Large intestine (tissue), 3 donors: Measurements from ENCODE around the gene ANGPT4. TPM values are rescaled to one million over a fixed set of nuclear protein-coding genes. Genes with fewer than 3 reads are reported as not detected.

Source experiments
- DNase-seq, 2 donors: peaks; one replicate each; pipeline versions ENCODE4 v3.0.0 to v3.0.0-alpha.2; 2013
- H3K27ac ChIP-seq: one replicate; pipeline ENCODE4 v1.5.1; 2013; ENCODE audit warnings: low read length
- H3K27me3 ChIP-seq: 2 replicates; pipeline ENCODE4 v1.6.1; 2013; ENCODE audit warnings: low read length; ENCODE audit not compliant: control insufficient read depth, insufficient read depth
- H3K36me3 ChIP-seq: 2 replicates; pipeline ENCODE4 v1.6.1; 2013; ENCODE audit warnings: low read length; ENCODE audit not compliant: control insufficient read depth, insufficient read depth
- H3K4me1 ChIP-seq: one replicate; pipeline ENCODE4 v1.6.1; 2013; ENCODE audit warnings: low read length; ENCODE audit not compliant: control insufficient read depth, insufficient read depth
- H3K4me3 ChIP-seq: one replicate; pipeline ENCODE4 v1.5.1; 2013; ENCODE audit warnings: low read length
- H3K9me3 ChIP-seq: one replicate; pipeline ENCODE4 v1.6.1; 2013; ENCODE audit warnings: mild to moderate bottlenecking, low read depth, low read length, moderate library complexity; ENCODE audit not compliant: control insufficient read depth
- WGBS: methylation state at CpG from one replicate; pipeline ENCODE4 v1.1.5; 2013; ENCODE audit warnings: low lambda C conversion rate; ENCODE audit not compliant: insufficient coverage; 5-methylcytosine and 5-hydroxymethylcytosine counted together
- polyA plus RNA-seq: library from polyadenylated mRNA; unstranded; fragments of 120-200 nt; gene quantifications from one replicate; pipeline ENCODE4 v1.2.1, GENCODE V29; 2013

Gene ANGPT4
- polyA plus RNA-seq, 1 donor: 0.03 TPM

DNA sequence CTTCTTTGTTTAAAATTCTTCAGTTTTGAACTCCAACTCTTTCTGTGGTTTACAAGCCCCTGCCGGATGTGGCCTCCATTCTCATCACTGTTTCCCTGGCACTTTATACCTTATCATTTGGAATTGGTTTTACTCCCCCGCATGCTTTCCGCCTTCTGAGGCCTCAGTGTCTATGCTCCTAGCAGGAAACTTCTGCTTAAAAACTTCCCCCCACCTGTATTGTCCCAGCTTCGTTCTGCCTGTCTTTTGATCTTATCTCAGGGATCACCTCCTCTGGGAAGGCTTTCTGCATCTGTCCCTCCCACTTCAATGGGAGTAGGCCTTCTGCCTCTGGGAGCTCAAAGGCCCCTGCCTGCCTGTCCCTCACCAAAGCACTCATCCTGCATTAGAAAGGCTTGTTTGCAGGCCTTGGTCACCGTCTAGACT is 3.4 kb upstream of the ANGPT4 start:
- no peak overlapping the region for H3K27ac ChIP-seq
- H3K27me3 ChIP-seq: peaks cover 21% of the 10 kb centered on the region
- peaks cover 2% of the 10 kb centered on the region for H3K4me1 ChIP-seq
- H3K4me3 ChIP-seq: no peak overlapping the region
- H3K9me3 ChIP-seq: no peaks in the 10 kb centered on the region
- no peaks in the 10 kb centered on the region for H3K36me3 ChIP-seq
- WGBS: 47% methylated on average over 2 of the region's 5 CpGs
- DNase-seq: no peak

DNA sequence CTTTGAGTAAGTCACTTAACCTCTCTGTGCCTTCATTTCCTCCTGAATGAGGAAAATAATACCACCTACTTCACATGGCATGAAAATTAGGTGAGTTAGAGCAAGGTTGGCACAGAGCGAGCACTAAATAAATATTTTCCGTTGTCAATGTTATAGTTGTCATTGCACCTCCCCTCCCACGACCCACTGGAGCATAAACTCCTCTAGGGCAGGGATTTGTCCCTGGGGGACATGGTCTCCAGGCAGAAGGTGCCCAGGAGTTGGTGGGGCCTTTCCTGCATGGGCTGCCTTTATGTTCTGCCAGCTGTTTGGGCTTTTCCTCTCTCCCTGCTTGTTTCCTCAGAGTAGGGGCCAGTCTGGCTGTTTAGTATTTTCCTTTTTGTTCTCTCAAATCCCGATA is 1.3 kb upstream of the ANGPT4 start:
- H3K4me1 ChIP-seq: no peaks in the 10 kb centered on the region
- H3K9me3 ChIP-seq: no peaks in the 10 kb centered on the region
- H3K27ac ChIP-seq: no peak overlapping the region
- no peak for DNase-seq
- 80% methylated on average over 1 of the region's 4 CpGs for WGBS
- no peaks in the 10 kb centered on the region for H3K36me3 ChIP-seq
- no peak overlapping the region for H3K4me3 ChIP-seq
- H3K27me3 ChIP-seq: peaks cover 29% of the 10 kb centered on the region

DNA sequence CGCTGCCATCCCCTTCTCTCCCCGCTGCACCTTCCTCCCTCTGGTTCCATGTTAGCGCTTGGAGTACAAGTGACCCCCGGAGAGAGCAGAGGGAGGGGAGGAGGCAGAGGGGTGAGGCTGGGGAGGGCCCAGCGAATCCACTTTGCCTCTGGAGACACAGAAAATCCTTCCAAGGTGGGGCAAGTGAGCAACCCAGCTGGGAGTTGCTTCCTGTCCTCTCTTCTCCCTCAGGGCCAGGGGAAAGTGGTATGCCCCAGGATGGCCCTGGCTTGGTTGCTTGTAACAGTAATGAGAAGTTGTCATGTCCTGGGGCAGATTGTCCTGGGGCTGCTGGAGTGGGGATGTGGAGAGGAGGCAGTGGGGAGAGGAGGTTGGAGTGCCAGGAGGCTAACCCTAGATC is 691 bp upstream of the ANGPT4 start:
- Histone ChIP-seq H3K4me3 (no peak overlapping the region), H3K27me3 (peaks cover 29% of the 10 kb centered on the region), H3K27ac (no peak overlapping the region), H3K36me3 (no peaks in the 10 kb centered on the region), H3K9me3 (no peaks in the 10 kb centered on the region), H3K4me1 (no peaks in the 10 kb centered on the region)
- no CpG with 5 or more reads among the region's 5 CpGs for WGBS
- DNase-seq: no peak

DNA sequence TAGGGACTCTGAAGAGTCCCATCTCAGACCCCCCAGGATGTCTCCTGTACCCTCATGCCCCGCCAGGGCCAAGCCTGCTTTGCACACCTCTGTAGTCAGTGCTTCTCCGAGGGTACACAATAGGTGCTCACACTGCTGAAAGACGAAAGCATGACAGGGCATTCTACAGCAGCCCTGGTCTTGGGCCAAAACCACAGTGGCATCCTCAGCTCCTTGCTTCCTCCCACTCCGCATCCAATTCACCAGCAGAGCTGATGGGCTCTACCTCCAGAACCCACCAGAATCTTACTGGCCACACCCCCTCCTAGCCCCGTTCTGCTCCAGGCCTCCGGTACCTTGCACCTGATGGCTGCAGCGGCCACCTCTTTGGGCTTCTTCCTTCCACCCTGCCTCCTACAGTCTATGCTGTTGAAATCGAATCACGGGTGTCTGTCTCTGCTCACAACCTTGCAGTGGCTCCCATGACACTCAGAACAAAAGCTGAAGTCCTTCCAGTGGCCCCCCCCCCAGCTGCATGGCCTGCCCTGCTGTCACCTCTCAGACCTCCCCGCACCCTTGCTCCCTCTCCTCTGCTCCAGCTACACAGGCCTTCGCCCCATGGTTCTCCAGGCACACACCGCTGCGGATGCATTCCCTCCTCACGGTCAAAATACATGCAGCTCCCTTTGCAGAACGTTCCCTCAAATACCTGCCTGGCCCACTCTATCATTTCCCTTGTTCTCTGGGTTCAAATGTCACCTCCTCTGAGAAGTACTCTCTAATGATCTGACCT is 1.2 kb downstream of the ANGPT4 start:
- H3K9me3 ChIP-seq: no peaks in the 10 kb centered on the region
- H3K4me3 ChIP-seq: no peak overlapping the region
- H3K27ac ChIP-seq: no peak overlapping the region
- H3K27me3 ChIP-seq: peaks cover 34% of the 10 kb centered on the region
- H3K4me1 ChIP-seq: no peaks in the 10 kb centered on the region
- no peak for DNase-seq
- 78% methylated on average over 4 of the region's 15 CpGs for WGBS
- H3K36me3 ChIP-seq: no peaks in the 10 kb centered on the region

DNA sequence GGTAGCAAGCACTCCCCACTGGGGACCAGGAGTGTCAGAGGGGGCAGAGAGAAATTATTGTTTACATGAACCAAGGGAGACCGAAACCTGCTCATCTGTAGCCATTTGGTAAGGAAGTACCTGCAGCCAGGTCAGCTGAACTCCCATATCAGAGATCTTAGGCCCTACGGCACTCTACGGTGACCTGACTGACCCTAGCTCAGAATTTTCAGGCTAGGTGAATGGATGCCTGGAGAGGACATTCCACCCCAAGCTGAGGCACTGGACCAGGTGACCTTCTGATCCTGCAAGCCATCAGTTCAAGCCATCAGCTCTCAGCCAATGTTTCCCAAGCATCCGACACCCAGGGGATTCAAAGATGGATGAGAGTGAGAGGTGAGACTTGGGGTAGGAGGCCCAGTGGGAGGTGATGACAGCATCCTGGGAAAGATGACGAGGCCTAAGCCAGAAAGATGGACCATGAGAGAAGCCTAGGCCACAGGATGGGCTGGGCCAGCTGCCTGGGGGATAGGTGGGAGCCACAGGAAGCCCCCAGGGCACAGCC is 2.8 kb downstream of the ANGPT4 start:
- Histone ChIP-seq H3K27me3 (peaks cover 33% of the 10 kb centered on the region), H3K36me3 (no peaks in the 10 kb centered on the region)
- no CpG with 5 or more reads among the region's 5 CpGs for WGBS

DNA sequence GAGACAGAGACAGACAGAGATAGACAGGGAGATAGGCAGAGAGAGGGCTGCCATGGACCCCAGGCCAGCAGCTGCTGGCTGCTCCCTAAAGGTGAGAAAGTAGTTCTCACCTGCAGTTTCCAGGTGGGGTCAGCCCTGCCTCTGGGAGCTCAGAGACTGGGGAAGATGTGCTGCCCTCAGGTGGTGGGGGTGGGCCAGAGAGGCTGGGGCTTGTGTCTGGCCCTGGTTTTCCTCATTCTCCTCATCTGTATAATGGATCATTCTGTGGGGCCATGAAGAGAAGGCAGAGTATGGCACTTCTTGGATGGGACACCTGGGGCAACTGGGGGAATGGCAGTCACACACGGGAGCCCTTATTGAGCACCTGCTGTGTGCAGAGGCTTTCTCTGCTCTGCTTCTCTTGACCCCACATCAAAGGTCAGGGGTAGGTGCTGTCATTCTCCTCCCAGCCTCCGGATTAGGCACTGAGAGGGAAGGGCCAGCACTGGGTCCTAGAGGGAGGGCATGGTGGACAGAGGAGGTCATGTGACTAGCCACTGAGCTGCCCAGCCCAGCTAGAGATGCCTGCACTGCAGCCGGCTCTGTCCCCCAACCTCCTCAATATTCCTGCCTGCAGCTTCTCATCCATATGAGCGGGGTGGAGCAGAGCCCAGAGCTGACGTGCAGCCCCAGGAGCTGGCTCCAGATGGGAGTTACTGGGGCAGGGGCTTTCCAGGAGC is 4.1 kb downstream of the ANGPT4 start:
- DNase-seq: no peak
- H3K27me3 ChIP-seq: peaks cover 31% of the 10 kb centered on the region
- WGBS: no CpG with 5 or more reads among the region's 5 CpGs
- no peaks in the 10 kb centered on the region for H3K36me3 ChIP-seq
- H3K27ac ChIP-seq: no peak overlapping the region
- no peak overlapping the region for H3K4me3 ChIP-seq
- no peaks in the 10 kb centered on the region for H3K4me1 ChIP-seq
- no peaks in the 10 kb centered on the region for H3K9me3 ChIP-seq

More for the DNA sequence above, 2.8 kb downstream of the ANGPT4 start:
- H3K4me1 ChIP-seq: no peaks in the 10 kb centered on the region
- no peak overlapping the region for H3K4me3 ChIP-seq
- H3K9me3 ChIP-seq: no peaks in the 10 kb centered on the region
- DNase-seq: no peak
- no peak overlapping the region for H3K27ac ChIP-seq

DNA sequence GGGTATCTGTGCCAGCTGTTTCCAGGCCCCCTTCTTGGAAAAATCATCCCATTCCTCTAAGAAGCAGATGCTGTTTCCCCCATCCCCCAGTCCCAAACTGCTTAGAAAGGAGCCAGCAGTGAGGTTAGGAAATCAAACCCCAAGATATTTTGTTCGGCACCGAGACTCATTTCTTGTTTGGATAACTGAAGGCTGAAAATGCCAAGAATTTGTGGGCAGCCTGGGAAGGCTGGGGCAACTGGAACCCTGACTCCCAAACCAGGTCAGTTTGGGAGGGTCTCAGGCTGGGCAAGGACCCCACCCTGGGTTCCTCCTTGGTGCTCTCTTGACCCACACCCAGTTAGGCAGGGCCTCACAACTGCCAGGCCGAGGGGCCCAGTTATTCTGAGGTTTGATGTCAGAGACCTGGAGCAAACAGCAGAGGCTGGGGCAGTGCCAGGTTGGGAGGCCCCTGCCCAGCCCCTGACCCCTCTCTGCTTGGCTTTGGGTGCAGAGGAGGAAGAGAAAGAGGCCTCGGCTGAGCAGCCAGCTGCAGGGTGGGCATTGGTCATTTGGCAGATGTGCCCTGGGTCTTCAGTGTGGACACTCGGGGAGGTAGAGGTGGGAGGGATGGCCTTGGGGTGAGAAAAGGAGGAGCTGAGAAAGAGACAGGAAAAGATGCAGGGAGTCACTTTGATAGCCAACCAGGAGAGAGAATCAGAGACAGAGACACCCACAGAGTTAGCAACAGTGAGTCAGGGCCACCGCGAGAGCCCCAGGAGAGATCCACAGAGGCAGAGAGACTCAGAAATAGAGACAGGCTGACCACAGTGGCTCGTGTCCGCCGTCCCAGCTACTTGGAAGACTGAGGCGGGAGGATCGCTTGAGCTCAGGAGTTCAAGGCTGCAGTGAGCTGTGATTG is 5.0 kb downstream of the ANGPT4 start:
- H3K27me3 ChIP-seq: peaks cover 24% of the 10 kb centered on the region
- no peaks in the 10 kb centered on the region for H3K36me3 ChIP-seq
- WGBS: 58% methylated on average over 5 of the region's 12 CpGs
- no peak overlapping the region for H3K27ac ChIP-seq
- no peak overlapping the region for H3K4me3 ChIP-seq
- H3K4me1 ChIP-seq: no peaks in the 10 kb centered on the region
- no peak for DNase-seq
- no peaks in the 10 kb centered on the region for H3K9me3 ChIP-seq

DNA sequence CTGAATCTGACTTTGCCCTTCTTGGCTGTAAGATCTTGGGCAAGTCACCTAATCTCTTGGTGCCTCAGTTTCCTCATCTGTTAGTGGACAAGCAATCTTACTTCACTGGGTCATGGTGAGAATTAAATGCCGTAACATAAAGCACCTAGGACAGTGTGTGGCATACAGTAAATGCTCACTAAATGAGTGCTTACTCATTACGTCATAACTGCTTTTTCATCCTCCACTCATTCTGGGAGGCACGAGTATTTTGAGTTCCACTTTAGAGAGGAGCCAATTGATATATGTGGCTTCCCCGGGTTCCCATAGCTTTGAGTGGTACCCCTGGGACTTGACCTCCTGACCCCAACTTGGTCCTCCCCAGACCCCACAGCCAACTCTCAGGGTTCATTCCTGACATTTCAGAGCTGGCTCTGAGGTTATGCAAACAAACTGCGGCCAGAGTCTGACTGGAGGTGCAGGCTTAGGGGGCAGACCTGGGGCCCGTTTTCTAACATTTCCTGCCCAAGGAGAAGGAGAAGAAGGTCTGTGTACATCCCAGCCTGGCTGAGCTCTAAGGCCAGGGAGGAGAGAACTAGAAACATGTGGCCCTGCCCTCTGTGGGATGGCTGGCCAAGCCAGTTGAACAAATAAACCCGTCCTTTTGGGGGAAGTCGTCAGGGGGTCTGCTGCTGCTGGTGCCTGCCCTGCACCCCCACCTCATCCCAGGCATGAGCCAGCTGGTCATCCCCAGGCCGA is 5.8 kb downstream of the ANGPT4 start:
- Histone ChIP-seq H3K4me3 (no peak overlapping the region), H3K9me3 (no peaks in the 10 kb centered on the region), H3K4me1 (no peaks in the 10 kb centered on the region), H3K36me3 (no peaks in the 10 kb centered on the region), H3K27ac (no peak overlapping the region), H3K27me3 (peaks cover 17% of the 10 kb centered on the region)
- no CpG with 5 or more reads among the region's 9 CpGs for WGBS
- no peak for DNase-seq

DNA sequence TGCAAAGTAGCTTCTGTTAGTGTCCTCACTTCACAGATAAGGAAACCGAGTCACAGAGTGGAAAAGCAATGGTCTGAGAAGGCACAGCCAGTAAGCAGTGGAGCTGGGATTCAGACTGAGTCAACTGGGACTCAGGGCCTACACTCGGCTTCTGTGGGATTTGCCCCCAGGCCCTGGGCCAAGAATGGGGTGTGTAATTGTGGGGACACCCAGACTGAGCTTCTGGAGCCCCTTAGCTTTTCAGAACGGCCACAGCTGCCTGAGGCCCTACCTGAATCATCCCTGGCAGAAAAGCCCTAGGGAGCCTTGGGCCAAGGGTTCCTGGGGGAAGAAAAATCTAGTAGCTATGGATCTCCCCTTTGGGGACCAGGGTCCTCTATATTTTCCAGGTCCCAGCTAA is 6.5 kb downstream of the ANGPT4 start:
- no peaks in the 10 kb centered on the region for H3K9me3 ChIP-seq
- H3K27me3 ChIP-seq: peaks cover 14% of the 10 kb centered on the region
- no peaks in the 10 kb centered on the region for H3K36me3 ChIP-seq
- H3K4me1 ChIP-seq: no peaks in the 10 kb centered on the region
- no peak overlapping the region for H3K4me3 ChIP-seq
- no CpG with 5 or more reads among the region's 3 CpGs for WGBS
- H3K27ac ChIP-seq: no peak overlapping the region
- no peak for DNase-seq
